DND-41 (cell line): ENCODE measurements around the gene ZMYM4.

Source experiments
- ATAC-seq: fragments of 200-7000 bp; cut with Tn5 transposase; 3 replicates; pipeline ENCODE4 v1.9.1; 2021; ENCODE audit warnings: low read depth; ENCODE audit not compliant: insufficient read depth
- DNase-seq: peaks from one replicate; pipeline ENCODE4 v3.0.0-alpha.2; 2020
- H2AFZ ChIP-seq: 2 replicates; pipeline ENCODE4 v1.6.0; 2012; ENCODE audit warnings: low read depth, low read length
- H3K27ac ChIP-seq: 2 replicates; pipeline ENCODE4 v1.5.1; 2012; ENCODE audit warnings: low read length, inconsistent platforms
- H3K27me3 ChIP-seq: fragments of 200-600 bp; sonication (generic); 2 replicates; pipeline ENCODE4 v1.6.0; 2012; ENCODE audit warnings: low read length, mild to moderate bottlenecking, inconsistent platforms; ENCODE audit not compliant: insufficient read depth, poor library complexity
- H3K36me3 ChIP-seq: 2 replicates; pipeline ENCODE4 v1.5.1; 2012; ENCODE audit warnings: low read length, inconsistent platforms; ENCODE audit not compliant: insufficient read depth
- H3K4me1 ChIP-seq: 2 replicates; pipeline ENCODE4 v1.5.1; 2012; ENCODE audit warnings: mild to moderate bottlenecking, low read length; ENCODE audit not compliant: insufficient read depth
- H3K4me2 ChIP-seq: 2 replicates; pipeline ENCODE4 v1.6.0; 2012; ENCODE audit warnings: mild to moderate bottlenecking, moderate library complexity, low read length, inconsistent platforms; ENCODE audit not compliant: insufficient read depth
- H3K4me3 ChIP-seq, 2 experiments: fragments of 200-600 bp in 1 of 2; shearing (Covaris generic) in 1 of 2; 2 replicates each; pipeline ENCODE4 v1.5.1; 2012 to 2016; ENCODE audit warnings: inconsistent platforms in 2 of 2, low read length in 2 of 2, mild to moderate bottlenecking in 2 of 2, low read depth in 1 of 2, moderate library complexity in 1 of 2
- H3K79me2 ChIP-seq: 2 replicates; pipeline ENCODE4 v1.6.0; 2012; ENCODE audit warnings: low read length, inconsistent platforms; ENCODE audit not compliant: insufficient read depth
- H3K9ac ChIP-seq: 2 replicates; pipeline ENCODE4 v1.6.0; 2012; ENCODE audit warnings: low read depth, mild to moderate bottlenecking, inconsistent platforms, low read length, moderate library complexity
- H3K9me3 ChIP-seq: 2 replicates; pipeline ENCODE4 v1.5.1; 2012; ENCODE audit warnings: low read length, moderate library complexity, mild to moderate bottlenecking, inconsistent platforms; ENCODE audit not compliant: insufficient read depth, severe bottlenecking
- H4K20me1 ChIP-seq: 2 replicates; pipeline ENCODE4 v1.6.0; 2012; ENCODE audit warnings: low read length; ENCODE audit not compliant: insufficient read depth
- CTCF ChIP-seq: IDR thresholded peaks from 2 replicates; pipeline ENCODE4 v1.5.1; 2012; ENCODE audit warnings: borderline replicate concordance, low read length, moderate library complexity, mild to moderate bottlenecking; ENCODE audit not compliant: poor library complexity, severe bottlenecking; ENCODE audit errors: extremely low read depth
- EZH2 ChIP-seq: IDR thresholded peaks from 3 replicates; pipeline ENCODE4 v1.6.1; 2012; ENCODE audit warnings: borderline replicate concordance, low read depth, mild to moderate bottlenecking, moderate library complexity, low read length, inconsistent platforms; ENCODE audit not compliant: severe bottlenecking

ZMYM4 gene

GRCh38 chr1:35386959-35387358, 118.5 kb downstream of the ZMYM4 start:
- ATAC-seq, result no peak
- no peaks in the 10 kb centered on the region for H4K20me1 ChIP-seq
- no peak for TF ChIP-seq EZH2
- TF ChIP-seq CTCF, result no peak
- H3K79me2 ChIP-seq, result no peaks in the 10 kb centered on the region
- H3K9me3 ChIP-seq, result no peaks in the 10 kb centered on the region
- H3K9ac ChIP-seq, result no peak overlapping the region
- peaks cover 59% of the 10 kb centered on the region for H3K36me3 ChIP-seq
- H3K27me3 ChIP-seq, result no peaks in the 10 kb centered on the region
- H3K27ac ChIP-seq, result no peak overlapping the region
- DNase-seq, result no peak
- no peaks in the 10 kb centered on the region for H3K4me1 ChIP-seq
- no peak overlapping the region for H2AFZ ChIP-seq
- no peak overlapping the region for H3K4me2 ChIP-seq
- H3K4me3 ChIP-seq, result no peak overlapping the region

GRCh38 chr1:35390600-35391494, 122.3 kb downstream of the ZMYM4 start:
- H3K9ac ChIP-seq, result no peak overlapping the region
- no peak for TF ChIP-seq CTCF
- no peak for TF ChIP-seq EZH2
- no peak for DNase-seq

DNA sequence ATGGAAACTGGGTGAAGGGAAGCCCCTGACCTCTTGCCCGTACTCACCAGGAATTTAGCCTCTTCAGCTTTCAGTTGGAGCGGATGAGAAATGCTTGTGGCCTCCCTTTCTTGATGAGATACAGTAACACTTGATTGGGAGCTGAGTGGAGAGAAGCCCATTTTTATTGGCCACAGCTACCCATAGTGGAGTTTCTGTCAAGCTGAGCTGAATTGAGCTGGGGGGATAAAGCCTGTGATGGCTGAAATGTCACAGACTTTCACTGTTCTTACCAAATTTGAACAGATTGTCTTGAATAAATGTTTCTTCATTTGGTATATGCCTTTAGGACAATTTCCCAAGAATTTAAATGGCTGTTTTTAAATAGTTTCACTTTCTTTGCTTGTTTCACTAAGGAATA, 125.9 kb downstream of the ZMYM4 start:
- no peak for TF ChIP-seq EZH2
- DNase-seq (no peak), ATAC-seq (no peak)
- no peaks in the 10 kb centered on the region for H3K27me3 ChIP-seq
- no peak overlapping the region for H3K27ac ChIP-seq
- H3K9ac ChIP-seq, result no peak overlapping the region
- H2AFZ ChIP-seq, result no peak overlapping the region
- no peaks in the 10 kb centered on the region for H3K9me3 ChIP-seq
- no peak overlapping the region for H3K4me3 ChIP-seq
- H3K79me2 ChIP-seq, result no peaks in the 10 kb centered on the region
- H3K4me2 ChIP-seq, result no peak overlapping the region
- H3K4me1 ChIP-seq, result no peaks in the 10 kb centered on the region
- H4K20me1 ChIP-seq, result no peaks in the 10 kb centered on the region
- peaks cover 87% of the 10 kb centered on the region for H3K36me3 ChIP-seq

More at GRCh38 chr1:35390600-35391494, 122.3 kb downstream of the ZMYM4 start:
- Histone ChIP-seq H2AFZ (no peak overlapping the region), H3K36me3 (peaks cover 83% of the 10 kb centered on the region), H3K79me2 (no peaks in the 10 kb centered on the region), H3K9me3 (no peaks in the 10 kb centered on the region), H3K27ac (no peak overlapping the region), H3K4me2 (no peak overlapping the region), H4K20me1 (no peaks in the 10 kb centered on the region), H3K4me1 (no peaks in the 10 kb centered on the region), H3K4me3 (no peak overlapping the region), H3K27me3 (no peaks in the 10 kb centered on the region)
- ATAC-seq, result no peak

- Histone ChIP-seq H3K27ac (no peak overlapping the region), H3K9ac (no peak overlapping the region), H3K9me3 (no peaks in the 10 kb centered on the region), H3K4me1 (no peaks in the 10 kb centered on the region), H3K27me3 (no peaks in the 10 kb centered on the region), H3K4me2 (no peak overlapping the region), H3K36me3 (peaks cover 82% of the 10 kb centered on the region), H2AFZ (no peak overlapping the region), H3K4me3 (no peak overlapping the region), H4K20me1 (no peaks in the 10 kb centered on the region), H3K79me2 (no peaks in the 10 kb centered on the region)
- TF ChIP-seq CTCF, result no peak
- no peak for TF ChIP-seq EZH2
- DNase-seq (no peak), ATAC-seq (no peak)
Observed at GRCh38 chr1:35398739-35399138, 130.2 kb downstream of the ZMYM4 start.
